HG03571 (cell line): ENCODE results near the gene PABPN1L.

Experiments used
- ATAC-seq: cut with Tn5 transposase; IDR thresholded peaks from one replicate; pipeline ENCODE4 v1.9.1; 2021; ENCODE audit not compliant: unreplicated experiment

PABPN1L gene

GRCh38 chr16:88853325-88853941 is 13.0 kb downstream of the PABPN1L start:
- no peak for ATAC-seq

GRCh38 chr16:88851616-88852015 is 14.8 kb downstream of the PABPN1L start:
- no peak for ATAC-seq

- ATAC-seq, result no peak
Observed at GRCh38 chr16:88850531-88851199, 15.8 kb downstream of the PABPN1L start.

- no peak for ATAC-seq
Observed at GRCh38 chr16:88848557-88848956, 17.9 kb downstream of the PABPN1L start.

- ATAC-seq, result no peak
Observed at GRCh38 chr16:88847654-88848053, 18.8 kb downstream of the PABPN1L start.

- no peak for ATAC-seq
Observed at GRCh38 chr16:88846088-88846487, 20.4 kb downstream of the PABPN1L start.

GRCh38 chr16:88844419-88845036 is 21.9 kb downstream of the PABPN1L start:
- no peak for ATAC-seq

- ATAC-seq, result no peak
Observed at GRCh38 chr16:88843256-88843655, 23.2 kb downstream of the PABPN1L start.

- ATAC-seq, result no peak
Observed at GRCh38 chr16:88842806-88843205, 23.7 kb downstream of the PABPN1L start.

- ATAC-seq, result no peak
Observed at GRCh38 chr16:88842308-88842756, 24.1 kb downstream of the PABPN1L start.

GRCh38 chr16:88841521-88842307 is 24.7 kb downstream of the PABPN1L start:
- no peak for ATAC-seq

GRCh38 chr16:88840600-88841215 is 25.8 kb downstream of the PABPN1L start:
- ATAC-seq, result no peak

GRCh38 chr16:88839745-88840599 is 26.5 kb downstream of the PABPN1L start:
- no peak for ATAC-seq

GRCh38 chr16:88839026-88839529 is 27.4 kb downstream of the PABPN1L start:
- ATAC-seq, result no peak

- ATAC-seq, result no peak
Observed at GRCh38 chr16:88838566-88838965, 27.9 kb downstream of the PABPN1L start.

GRCh38 chr16:88837806-88838205 is 28.7 kb downstream of the PABPN1L start:
- ATAC-seq, result no peak

- ATAC-seq, result no peak
Observed at GRCh38 chr16:88836791-88837190, 29.7 kb downstream of the PABPN1L start.

GRCh38 chr16:88835818-88836217 is 30.6 kb downstream of the PABPN1L start:
- no peak for ATAC-seq

- no peak for ATAC-seq
Observed at GRCh38 chr16:88835383-88835782, 31.1 kb downstream of the PABPN1L start.

GRCh38 chr16:88834670-88835069 is 31.8 kb downstream of the PABPN1L start:
- no peak for ATAC-seq
